K562 (cell line): ENCODE results near the gene CCL5. TPM values are rescaled to one million over a fixed set of nuclear protein-coding genes. Genes with fewer than 3 reads are reported as not detected.

ENCODE experiments used
- FOSL1 ChIP-seq: fragments of 200-800 bp; sonication (Bioruptor generic); conservative IDR thresholded peaks from 2 replicates; pipeline ENCODE4 v1.6.1; 2016; ENCODE audit warnings: missing genetic modification characterization, missing compliant biosample characterization
- JUND ChIP-seq, 2 experiments: IDR thresholded peaks; 2 replicates in 1 of 2; 3 replicates in 1 of 2; pipeline ENCODE4 v1.6.1; 2011; ENCODE audit warnings: borderline replicate concordance in 2 of 2, low read depth in 2 of 2, low read length in 2 of 2, improper control_type of control experiment in 1 of 2, missing biosample characterization in 1 of 2, missing genetic modification characterization in 1 of 2, missing genetic modification reagents in 1 of 2
- NFXL1 ChIP-seq: fragments of 450-650 bp; formaldehyde crosslinking; IDR thresholded peaks from 2 replicates; pipeline ENCODE4 v1.4.0; 2021; ENCODE audit warnings: mild to moderate bottlenecking
- TFE3 ChIP-seq: fragments of 450-650 bp; formaldehyde crosslinking; IDR thresholded peaks from 2 replicates; pipeline ENCODE4 v1.4.0; 2020; ENCODE audit warnings: mild to moderate bottlenecking, mixed read lengths
- ZNF589 ChIP-seq: fragments of 200-800 bp; sonication (Bioruptor generic); IDR thresholded peaks from 2 replicates; pipeline ENCODE4 v1.6.1; 2016; ENCODE audit warnings: low read depth, missing genetic modification characterization, missing compliant biosample characterization
- polyA plus RNA-seq, 8 experiments: library from polyadenylated mRNA; depleted of rRNA in 4 of 8; stranded (reverse) in 5 of 8; unstranded in 3 of 8; fragments of >200 nt; fragmentation: Nextera tagmentation in 2 of 8; fragmentation: Illumina TruSeq in 1 of 8; extraction: Ambion mirVana in 2 of 8; extraction: Trizol in 1 of 8; gene quantifications; 2 replicates each; pipeline versions ENCODE4 v1.2.1 to v1.2.3, GENCODE V29; 2011 to 2014; ENCODE audit warnings: inconsistent platforms in 1 of 8, missing spikeins in 1 of 8
- total RNA-seq, 7 experiments: library from RNA; depleted of rRNA in 6 of 7; stranded (reverse); fragments of >200 nt in 6 of 7; fragmentation: Illumina TruSeq in 2 of 7; extraction: Trizol in 2 of 7; gene quantifications; 2 replicates each; pipeline versions ENCODE4 v1.2.1 to v1.2.3, GENCODE V29; 2011 to 2021; ENCODE audit warnings: low replicate concordance in 1 of 7
- TF ChIP-seq, protein P1 (sequence below): fragments of 250-450 bp; sonication (Bioruptor Pico); IDR thresholded peaks from 2 replicates; pipeline ENCODE4 v1.5.0; 2020; ENCODE audit warnings: mild to moderate bottlenecking
- TF ChIP-seq, protein P2 (sequence below), 2 experiments: fragments of 450-650 bp in 1 of 2; sonication (generic) in 1 of 2; formaldehyde crosslinking in 1 of 2; IDR thresholded peaks in 1 of 2; conservative IDR thresholded peaks in 1 of 2; 2 replicates each; pipeline versions ENCODE4 v1.6.1 to v1.8.1; 2016 to 2023; ENCODE audit warnings: mild to moderate bottlenecking in 2 of 2, moderate library complexity in 2 of 2, inconsistent platforms in 1 of 2, missing genetic modification reagents in 1 of 2
- TF ChIP-seq, protein P3 (sequence below), 2 experiments: IDR thresholded peaks in 1 of 2; conservative IDR thresholded peaks in 1 of 2; 2 replicates each; pipeline ENCODE4 v1.6.1; 2016; ENCODE audit warnings: low read depth in 2 of 2, mild to moderate bottlenecking in 1 of 2, missing compliant biosample characterization in 1 of 2, missing genetic modification characterization in 1 of 2, moderate library complexity in 1 of 2

CCL5 gene
- total and polyA plus RNA-seq, 9 of the 15 experiments (the other 6 are each of a cell fraction or from before 2014, with no cell fraction given) = 0.18 to 0.59 (median 0.45) TPM; not detected in 1

GRCh38 chr17:35879773-35880654 lies at the start of gene CCL5 (continued):
- TF ChIP-seq, protein P1, sequence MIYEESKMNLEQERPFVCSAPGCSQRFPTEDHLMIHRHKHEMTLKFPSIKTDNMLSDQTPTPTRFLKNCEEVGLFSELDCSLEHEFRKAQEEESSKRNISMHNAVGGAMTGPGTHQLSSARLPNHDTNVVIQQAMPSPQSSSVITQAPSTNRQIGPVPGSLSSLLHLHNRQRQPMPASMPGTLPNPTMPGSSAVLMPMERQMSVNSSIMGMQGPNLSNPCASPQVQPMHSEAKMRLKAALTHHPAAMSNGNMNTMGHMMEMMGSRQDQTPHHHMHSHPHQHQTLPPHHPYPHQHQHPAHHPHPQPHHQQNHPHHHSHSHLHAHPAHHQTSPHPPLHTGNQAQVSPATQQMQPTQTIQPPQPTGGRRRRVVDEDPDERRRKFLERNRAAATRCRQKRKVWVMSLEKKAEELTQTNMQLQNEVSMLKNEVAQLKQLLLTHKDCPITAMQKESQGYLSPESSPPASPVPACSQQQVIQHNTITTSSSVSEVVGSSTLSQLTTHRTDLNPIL = no peak
- TF ChIP-seq TFE3 (CRISPR knock-in tag) (no peak), ZNF589 (CRISPR knock-in tag) (no peak), FOSL1 (tag) (peak; percentile 56), NFXL1 (CRISPR knock-in tag) (no peak), JUND (IDR thresholded peaks at IDR 0.05; ENCODE audit: borderline replicate concordance, low read depth, low read length) (peak; percentile 55; the same call in 1 of the 2 replicates), JUND (tag; IDR thresholded peaks at IDR 0.05; ENCODE audit: borderline replicate concordance, low read depth, low read length) (peak; percentile 43; the same call in 2 of the 3 replicates)
- TF ChIP-seq, protein P2, sequence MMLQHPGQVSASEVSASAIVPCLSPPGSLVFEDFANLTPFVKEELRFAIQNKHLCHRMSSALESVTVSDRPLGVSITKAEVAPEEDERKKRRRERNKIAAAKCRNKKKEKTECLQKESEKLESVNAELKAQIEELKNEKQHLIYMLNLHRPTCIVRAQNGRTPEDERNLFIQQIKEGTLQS (IDR thresholded peaks at IDR 0.05) = peak; percentile 60
- TF ChIP-seq, protein P2 (CRISPR knock-in tag; conservative IDR thresholded peaks at IDR 0.05) = no peak
- TF ChIP-seq, protein P3, sequence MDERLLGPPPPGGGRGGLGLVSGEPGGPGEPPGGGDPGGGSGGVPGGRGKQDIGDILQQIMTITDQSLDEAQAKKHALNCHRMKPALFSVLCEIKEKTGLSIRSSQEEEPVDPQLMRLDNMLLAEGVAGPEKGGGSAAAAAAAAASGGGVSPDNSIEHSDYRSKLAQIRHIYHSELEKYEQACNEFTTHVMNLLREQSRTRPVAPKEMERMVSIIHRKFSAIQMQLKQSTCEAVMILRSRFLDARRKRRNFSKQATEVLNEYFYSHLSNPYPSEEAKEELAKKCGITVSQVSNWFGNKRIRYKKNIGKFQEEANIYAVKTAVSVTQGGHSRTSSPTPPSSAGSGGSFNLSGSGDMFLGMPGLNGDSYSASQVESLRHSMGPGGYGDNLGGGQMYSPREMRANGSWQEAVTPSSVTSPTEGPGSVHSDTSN (CRISPR knock-in tag; IDR thresholded peaks at IDR 0.05; ENCODE audit: low read depth) = no peak
- TF ChIP-seq, protein P3 (tag; conservative IDR thresholded peaks at IDR 0.05; ENCODE audit: low read depth) = no peak
